HG03175 (cell line): ENCODE results near the gene ADGRG7.
A peak's percentile ranks its signal among the peaks of the same experiment; 100 is the strongest.
"Not testable (repeated sequence)": the region's sequence is repeated elsewhere in the genome, so short reads cannot be mapped to it uniquely, and the experiment has no call there.

Experiments used
- ATAC-seq: cut with Tn5 transposase; IDR thresholded peaks from one replicate; pipeline ENCODE4 v1.9.1; 2021; ENCODE audit warnings: mild to moderate bottlenecking, moderate library complexity; ENCODE audit not compliant: unreplicated experiment

The ADGRG7 gene

GRCh38 chr3:100609305-100609704 lies at the start of gene ADGRG7:
Gene ADGRG7, plus strand, starts transcription at chr3:100609601. Its CDS starts 256 bp downstream, at chr3:100609857.
- no peak for ATAC-seq

GRCh38 chr3:100560426-100560825 lies 49.0 kb upstream of the ADGRG7 start:
- no peak for ATAC-seq

GRCh38 chr3:100561459-100562158 lies 47.8 kb upstream of the ADGRG7 start:
- ATAC-seq = no peak

GRCh38 chr3:100562224-100562857 lies 47.1 kb upstream of the ADGRG7 start:
- no peak for ATAC-seq

GRCh38 chr3:100563228-100563627 lies 46.2 kb upstream of the ADGRG7 start:
- no peak for ATAC-seq

- ATAC-seq = no peak
Measured at GRCh38 chr3:100563652-100564211, 45.7 kb upstream of the ADGRG7 start.

GRCh38 chr3:100570811-100571210 lies 38.6 kb upstream of the ADGRG7 start:
- no peak for ATAC-seq

- ATAC-seq = no peak
Measured at GRCh38 chr3:100574536-100574935, 34.9 kb upstream of the ADGRG7 start.

- no peak for ATAC-seq
Measured at GRCh38 chr3:100575704-100576103, 33.7 kb upstream of the ADGRG7 start.

- ATAC-seq = no peak
Measured at GRCh38 chr3:100577382-100578008, 31.9 kb upstream of the ADGRG7 start.

- no peak for ATAC-seq
Measured at GRCh38 chr3:100578646-100579045, 30.8 kb upstream of the ADGRG7 start.

- ATAC-seq = no peak
Measured at GRCh38 chr3:100580147-100580546, 29.3 kb upstream of the ADGRG7 start.

GRCh38 chr3:100581650-100582049 lies 27.8 kb upstream of the ADGRG7 start:
- no peak for ATAC-seq

GRCh38 chr3:100582157-100582556 lies 27.2 kb upstream of the ADGRG7 start:
- not testable (repeated sequence) for ATAC-seq

GRCh38 chr3:100584101-100584660 lies 25.2 kb upstream of the ADGRG7 start:
- ATAC-seq = no peak

GRCh38 chr3:100586832-100587231 lies 22.6 kb upstream of the ADGRG7 start:
- no peak for ATAC-seq

- ATAC-seq = no peak
Measured at GRCh38 chr3:100588251-100588650, 21.1 kb upstream of the ADGRG7 start.

- ATAC-seq = peak; percentile 80
Measured at GRCh38 chr3:100590114-100590839, 19.1 kb upstream of the ADGRG7 start.

GRCh38 chr3:100590840-100591147 lies 18.6 kb upstream of the ADGRG7 start:
- ATAC-seq = no peak

GRCh38 chr3:100591411-100591810 lies 18.0 kb upstream of the ADGRG7 start:
- ATAC-seq = no peak
